Endodermal cell (in vitro differentiated cells): ENCODE data around the gene SP3. TPM values are rescaled to one million over a fixed set of nuclear protein-coding genes. Genes with fewer than 3 reads are reported as not detected.

Experiments used
- DNase-seq: peaks from one replicate; pipeline ENCODE4 v3.0.0-alpha.2; 2017
- H3K27ac ChIP-seq: 2 replicates; pipeline ENCODE4 v1.5.1; 2013; ENCODE audit warnings: mild to moderate bottlenecking, low read depth, low read length, moderate library complexity
- H3K27me3 ChIP-seq: 2 replicates; pipeline ENCODE4 v1.6.1; 2013; ENCODE audit warnings: mild to moderate bottlenecking, low read length, moderate library complexity; ENCODE audit not compliant: insufficient read depth, control insufficient read depth, poor library complexity, severe bottlenecking
- H3K36me3 ChIP-seq: 2 replicates; pipeline ENCODE4 v1.7.0; 2013; ENCODE audit warnings: mild to moderate bottlenecking, low read length, moderate library complexity; ENCODE audit not compliant: control insufficient read depth, insufficient read depth
- H3K4me1 ChIP-seq: one replicate; pipeline ENCODE4 v1.7.0; 2013; ENCODE audit warnings: low read length; ENCODE audit not compliant: control insufficient read depth, insufficient read depth
- H3K4me3 ChIP-seq: 2 replicates; pipeline ENCODE4 v1.5.1; 2013; ENCODE audit warnings: mild to moderate bottlenecking, low read length, moderate library complexity
- H3K9ac ChIP-seq: 2 replicates; pipeline ENCODE4 v1.6.1; 2013; ENCODE audit warnings: mild to moderate bottlenecking, low read length, moderate library complexity; ENCODE audit not compliant: poor library complexity, severe bottlenecking; ENCODE audit errors: extremely low read depth
- H3K9me3 ChIP-seq: 2 replicates; pipeline ENCODE4 v1.6.1; 2013; ENCODE audit warnings: mild to moderate bottlenecking, low read length, moderate library complexity; ENCODE audit not compliant: control insufficient read depth
- H3K27ac Mint-ChIP-seq: 2 replicates; pipeline ENCODE4 v1.8.0; 2020; ENCODE audit warnings: mixed read lengths
- H3K27me3 Mint-ChIP-seq: 2 replicates; pipeline ENCODE4 v1.8.0; 2021; ENCODE audit warnings: mild to moderate bottlenecking, mixed read lengths; ENCODE audit not compliant: insufficient read depth
- H3K36me3 Mint-ChIP-seq: 2 replicates; pipeline ENCODE4 v1.8.0; 2020; ENCODE audit warnings: low read depth, mixed read lengths
- H3K4me1 Mint-ChIP-seq: 2 replicates; pipeline ENCODE4 v1.8.0; 2020; ENCODE audit warnings: mixed read lengths
- H3K4me3 Mint-ChIP-seq: 2 replicates; pipeline ENCODE4 v1.8.0; 2020; ENCODE audit warnings: mild to moderate bottlenecking, moderate library complexity, mixed read lengths
- H3K9me3 Mint-ChIP-seq: 2 replicates; pipeline ENCODE4 v1.8.0; 2020; ENCODE audit warnings: mild to moderate bottlenecking, mixed read lengths
- CTCF ChIP-seq: fragments of 200-600 bp; sonication (generic); conservative IDR thresholded peaks from 2 replicates; pipeline ENCODE4 v1.5.0; 2021; ENCODE audit warnings: antibody characterized with exemption, mild to moderate bottlenecking
- WGBS, 2 experiments: methylation state at CpG; one replicate each; pipeline versions ENCODE4 v1.1.5 to v1.1.7; 2013; ENCODE audit warnings: missing lambda C conversion rate in 2 of 2, mixed read lengths in 1 of 2; ENCODE audit not compliant: insufficient coverage in 1 of 2, insufficient read length in 1 of 2; 5-methylcytosine and 5-hydroxymethylcytosine counted together
- total RNA-seq, 2 donors: library from RNA; stranded (reverse); fragmentation: NEBNext Ultra II Directional in 1 of 2; extraction: Animal tissue kit (Norgen Biotek cat#: 25700) in 1 of 2; gene quantifications; 2 replicates in 1 of 2; 3 replicates in 1 of 2; pipeline ENCODE4 v1.2.1, GENCODE V29; 2021

Gene SP3
- total RNA-seq, 2 donors from 2014 or later = 80.2 to 83.7 TPM

- Histone ChIP-seq H3K4me3 (no peak overlapping the region), H3K9ac (no peak overlapping the region), H3K36me3 (no peaks in the 10 kb centered on the region), H3K27me3 (no peaks in the 10 kb centered on the region), H3K27ac (no peak overlapping the region), H3K4me1 (peaks cover 16% of the 10 kb centered on the region), H3K9me3 (no peaks in the 10 kb centered on the region)
- no peak for TF ChIP-seq CTCF
- no peaks in the 10 kb centered on the region for H3K36me3 Mint-ChIP-seq
- peaks cover 17% of the 10 kb centered on the region for H3K4me1 Mint-ChIP-seq
- whole genome bisulfite sequencing, 2 experiments = 92 to 95% methylated on average over 5 of the region's 5 CpGs
- no peak overlapping the region for H3K4me3 Mint-ChIP-seq
- no peaks in the 10 kb centered on the region for H3K9me3 Mint-ChIP-seq
- H3K27me3 Mint-ChIP-seq = peaks cover 3% of the 10 kb centered on the region
- H3K27ac Mint-ChIP-seq = no peak overlapping the region
- DNase-seq = no peak
Measured at GRCh38 chr2:174007010-174007409, 41.8 kb upstream of the SP3 start.

GRCh38 chr2:174005801-174006419, 40.7 kb upstream of the SP3 start:
- 94 to 100% methylated on average over 5 to 11 of the region's 11 CpGs for WGBS, 2 experiments
- no peak for DNase-seq
- no peaks in the 10 kb centered on the region for H3K27me3 ChIP-seq
- Mint-ChIP-seq H3K4me3 (no peak overlapping the region), H3K27me3 (no peaks in the 10 kb centered on the region), H3K36me3 (no peaks in the 10 kb centered on the region), H3K27ac (no peak overlapping the region), H3K9me3 (no peaks in the 10 kb centered on the region), H3K4me1 (peaks cover 16% of the 10 kb centered on the region)
- no peak overlapping the region for H3K4me3 ChIP-seq
- H3K4me1 ChIP-seq = peaks cover 14% of the 10 kb centered on the region
- no peak overlapping the region for H3K9ac ChIP-seq
- H3K9me3 ChIP-seq = no peaks in the 10 kb centered on the region
- TF ChIP-seq CTCF = no peak
- no peak overlapping the region for H3K27ac ChIP-seq
- H3K36me3 ChIP-seq = no peaks in the 10 kb centered on the region

DNA sequence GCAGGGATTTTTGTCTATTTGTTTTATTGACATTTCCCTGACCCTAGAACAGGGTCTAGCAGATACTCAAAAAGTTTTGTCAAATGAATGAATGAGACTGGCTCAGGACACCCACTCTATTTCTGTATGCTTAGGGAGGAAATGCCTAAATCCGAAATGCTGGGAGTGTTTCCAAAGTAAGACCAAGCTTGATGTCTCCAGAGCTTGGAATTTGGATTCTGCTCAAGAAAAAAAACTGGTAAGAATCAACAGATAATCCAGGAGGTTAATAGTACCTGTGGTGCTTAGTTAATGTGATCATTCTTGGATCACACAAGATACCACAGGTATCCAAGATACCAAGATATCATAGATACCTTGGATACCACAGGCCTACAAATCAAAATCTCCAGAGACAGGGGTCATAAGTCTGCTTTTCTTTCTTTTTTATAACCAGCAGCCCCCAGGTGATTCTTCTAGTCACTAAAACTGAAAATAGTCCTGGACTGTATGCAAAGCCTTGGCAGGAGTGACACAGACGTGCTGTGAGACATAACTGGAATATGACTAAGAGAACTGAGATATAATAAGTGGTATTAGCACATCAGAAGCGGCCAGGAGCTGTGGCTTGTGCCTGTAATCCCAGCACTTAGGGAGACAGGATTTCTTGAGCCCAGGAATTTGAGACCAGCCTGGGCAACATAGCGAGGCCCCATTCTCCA, 39.9 kb upstream of the SP3 start:
- TF ChIP-seq CTCF = no peak
- H3K27me3 ChIP-seq = no peaks in the 10 kb centered on the region
- H3K27ac Mint-ChIP-seq = no peak overlapping the region
- H3K36me3 ChIP-seq = no peaks in the 10 kb centered on the region
- no peak for DNase-seq
- H3K4me3 ChIP-seq = no peak overlapping the region
- H3K9me3 Mint-ChIP-seq = no peaks in the 10 kb centered on the region
- no peak overlapping the region for H3K4me3 Mint-ChIP-seq
- peak overlapping the region; percentile 42 for H3K9ac ChIP-seq
- no peaks in the 10 kb centered on the region for H3K36me3 Mint-ChIP-seq
- no peaks in the 10 kb centered on the region for H3K27me3 Mint-ChIP-seq
- peaks cover 14% of the 10 kb centered on the region for H3K4me1 Mint-ChIP-seq
- H3K9me3 ChIP-seq = no peaks in the 10 kb centered on the region
- H3K27ac ChIP-seq = no peak overlapping the region
- H3K4me1 ChIP-seq = peaks cover 10% of the 10 kb centered on the region
- 91% methylated on average over 3 to 4 of the region's 4 CpGs for WGBS, 2 experiments
